NB4 (cell line): ENCODE results near the gene CTU2.

Source experiments
- DNase-seq: peaks from one replicate; pipeline ENCODE4 v3.0.0; 2010; ENCODE audit warnings: low read depth
- H3K4me3 ChIP-seq: one replicate; pipeline ENCODE4 v1.5.1; 2011; ENCODE audit warnings: mild to moderate bottlenecking, low read depth, low read length, moderate library complexity
- CTCF ChIP-seq: IDR thresholded peaks from one replicate; pipeline ENCODE4 v1.5.1; 2012; ENCODE audit warnings: low read depth, low read length
- MYC ChIP-seq: IDR thresholded peaks from 2 replicates; pipeline ENCODE4 v1.6.1; 2011; ENCODE audit warnings: low read depth, low read length
- POLR2A ChIP-seq: IDR thresholded peaks from 2 replicates; pipeline ENCODE4 v1.6.1; 2011; ENCODE audit warnings: mild to moderate bottlenecking; ENCODE audit not compliant: insufficient read length; ENCODE audit errors: extremely low read depth
- TF ChIP-seq, protein P1 (sequence below): IDR thresholded peaks from 2 replicates; pipeline ENCODE4 v1.6.1; 2011; ENCODE audit warnings: low read depth, low read length

CTU2 gene

DNA sequence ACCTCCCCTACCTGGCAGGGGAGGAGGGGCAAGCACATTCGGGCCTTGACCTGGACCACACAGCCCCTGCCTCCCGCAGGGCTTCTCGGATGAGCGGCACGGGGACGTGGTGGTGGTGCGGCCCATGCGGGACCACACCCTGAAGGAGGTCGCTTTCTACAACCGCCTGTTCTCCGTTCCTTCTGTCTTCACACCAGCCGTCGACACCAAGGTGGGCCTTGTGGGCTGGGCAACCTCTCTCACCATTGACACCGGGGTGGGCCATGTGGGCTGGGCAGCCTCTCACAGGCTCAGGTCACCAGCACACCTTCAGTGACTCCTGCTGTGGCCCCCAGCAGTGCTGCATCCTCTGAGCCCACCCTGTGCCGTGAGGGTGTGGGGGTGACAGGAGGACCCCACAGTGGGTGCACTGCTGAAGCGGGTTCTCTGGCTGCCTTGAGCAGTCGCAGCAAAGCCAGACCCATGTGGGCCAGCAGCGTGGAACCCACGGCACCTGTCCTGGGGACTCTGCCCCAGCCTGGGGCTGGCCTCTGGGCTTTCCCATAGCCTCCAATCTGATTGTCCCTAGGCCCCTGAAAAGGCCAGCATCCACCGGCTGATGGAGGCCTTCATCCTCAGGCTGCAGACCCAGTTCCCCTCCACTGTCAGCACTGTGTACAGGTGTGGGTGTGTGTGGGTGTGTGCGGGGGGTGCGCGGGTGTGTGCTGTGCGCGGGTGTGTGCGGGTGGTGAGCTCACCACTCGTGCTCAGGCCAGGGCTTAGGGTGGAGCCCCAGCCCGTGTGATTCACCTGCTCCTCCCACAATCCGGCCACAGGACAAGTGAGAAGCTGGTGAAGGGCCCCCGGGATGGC is 7.5 kb downstream of the CTU2 start:
- no peak overlapping the region for H3K4me3 ChIP-seq
- TF ChIP-seq CTCF (no peak), POLR2A (no peak), MYC (no peak)
- TF ChIP-seq, protein P1, sequence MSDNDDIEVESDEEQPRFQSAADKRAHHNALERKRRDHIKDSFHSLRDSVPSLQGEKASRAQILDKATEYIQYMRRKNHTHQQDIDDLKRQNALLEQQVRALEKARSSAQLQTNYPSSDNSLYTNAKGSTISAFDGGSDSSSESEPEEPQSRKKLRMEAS: no peak
- no peak for DNase-seq

DNA sequence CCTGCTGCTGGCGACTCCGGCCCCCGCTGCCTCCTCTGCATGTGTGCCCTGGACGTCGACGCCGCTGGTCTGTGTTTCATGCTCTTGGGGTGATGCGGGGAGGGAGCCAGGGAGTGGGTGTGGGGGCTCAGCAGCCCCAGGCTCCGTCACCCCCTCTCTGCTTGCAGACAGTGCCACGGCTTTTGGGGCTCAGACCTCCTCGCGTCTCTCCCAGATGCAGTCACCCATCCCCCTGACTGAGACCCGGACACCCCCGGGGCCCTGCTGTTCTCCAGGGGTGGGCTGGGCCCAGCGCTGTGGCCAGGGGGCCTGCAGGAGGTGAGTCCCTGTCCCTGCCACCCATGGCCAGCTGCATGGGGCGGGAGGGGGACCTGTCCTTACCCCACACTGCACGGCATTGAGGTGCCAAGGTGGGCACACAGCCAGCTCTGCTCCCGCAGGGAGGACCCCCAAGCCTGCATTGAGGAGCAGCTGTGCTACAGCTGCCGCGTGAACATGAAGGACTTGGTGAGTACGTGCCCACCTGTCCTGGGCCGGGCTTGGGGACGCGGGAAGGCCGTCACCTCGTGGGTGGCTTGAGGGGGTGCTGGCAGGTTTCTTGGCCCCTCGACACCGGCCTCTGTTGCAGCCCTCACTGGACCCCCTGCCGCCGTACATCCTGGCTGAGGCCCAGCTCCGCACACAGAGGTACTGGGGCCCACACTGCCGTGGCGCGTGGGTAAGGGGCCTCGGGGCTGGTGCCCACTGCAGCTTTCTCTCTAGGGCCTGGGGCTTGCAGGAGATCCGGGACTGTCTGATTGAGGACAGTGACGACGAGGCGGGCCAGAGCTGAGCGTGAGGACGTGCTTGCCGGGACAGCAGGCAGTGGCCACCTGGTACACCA is 8.4 kb downstream of the CTU2 start:
- DNase-seq: no peak
- H3K4me3 ChIP-seq: no peak overlapping the region
- TF ChIP-seq, protein P1: no peak
- TF ChIP-seq MYC (no peak), POLR2A (no peak), CTCF (no peak)

DNA sequence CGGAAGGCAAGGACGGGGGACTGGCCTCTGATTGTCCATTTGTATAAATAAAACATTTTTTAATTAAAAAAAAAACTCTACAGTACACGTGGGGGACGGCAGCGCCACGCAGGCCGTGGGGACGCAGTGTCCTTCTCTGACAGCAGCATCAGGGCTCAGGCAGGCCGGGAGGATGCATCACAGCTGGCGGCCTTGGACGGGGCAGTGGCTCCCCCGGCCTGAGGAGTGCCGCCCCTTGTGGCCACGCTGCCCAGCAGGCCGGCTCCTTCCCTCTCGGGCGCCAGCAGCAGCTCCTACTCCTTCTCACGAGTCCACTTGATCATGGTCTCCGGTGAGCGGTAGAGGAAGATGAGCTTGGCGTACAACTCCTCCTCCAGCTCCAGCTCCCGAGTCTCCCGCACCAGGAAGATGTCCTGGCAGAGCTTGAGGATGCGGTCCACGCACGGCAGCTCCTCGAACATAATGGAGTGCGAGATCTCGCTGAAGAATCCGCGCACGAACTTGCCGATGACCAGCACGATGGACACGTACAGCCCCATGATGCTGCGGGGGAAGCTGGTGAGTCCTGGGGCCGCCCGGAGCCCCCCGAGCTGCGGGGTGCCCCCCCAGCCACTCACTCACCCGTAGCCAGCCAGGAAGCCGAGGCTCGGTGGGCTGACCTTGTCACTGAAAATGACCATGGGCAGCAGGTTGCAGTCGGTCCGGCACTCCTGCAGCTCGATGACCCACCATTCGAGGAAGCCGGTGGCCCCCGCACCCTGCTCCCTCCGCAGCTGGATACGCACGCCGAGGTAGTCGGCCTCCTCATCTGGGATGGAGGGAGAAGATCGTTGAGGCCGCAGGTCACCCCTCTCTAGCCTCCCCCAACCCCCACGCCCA is 9.2 kb downstream of the CTU2 start:
- DNase-seq: no peak
- TF ChIP-seq MYC: no peak
- no peak for TF ChIP-seq POLR2A
- TF ChIP-seq, protein P1: no peak
- TF ChIP-seq CTCF: no peak

DNA sequence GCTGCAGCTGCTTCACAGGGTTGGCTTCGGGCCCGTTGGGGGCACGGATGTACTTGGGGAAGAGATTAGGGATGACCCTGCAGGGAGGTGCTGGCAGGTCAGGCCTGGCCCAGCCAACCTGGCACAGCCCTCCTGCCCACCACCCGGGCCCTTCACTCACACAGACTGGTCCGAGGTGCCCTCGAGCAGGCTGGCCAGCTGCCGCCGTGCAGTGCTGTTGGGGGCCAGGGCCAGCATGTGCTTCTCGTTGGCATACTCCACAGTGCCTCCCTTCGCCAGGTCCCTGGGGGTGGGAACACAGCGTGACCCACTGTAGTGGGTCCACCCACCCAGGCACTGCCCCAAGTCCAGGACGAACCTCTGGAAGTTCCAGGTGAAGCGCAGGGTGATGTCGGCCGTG is 9.9 kb downstream of the CTU2 start:
- TF ChIP-seq MYC: no peak
- TF ChIP-seq, protein P1: no peak
- no peak for TF ChIP-seq POLR2A
- TF ChIP-seq CTCF: no peak
- no peak for DNase-seq
- H3K4me3 ChIP-seq: no peak overlapping the region

More for the DNA sequence above, 9.2 kb downstream of the CTU2 start:
- H3K4me3 ChIP-seq: no peak overlapping the region

- H3K4me3 ChIP-seq: no peak overlapping the region
- DNase-seq: no peak
- TF ChIP-seq, protein P1: no peak
Measured at GRCh38 chr16:88716601-88717001, 10.3 kb downstream of the CTU2 start.
